AG09309 (cell line): Measurements from ENCODE around the gene REEP1.

Experiments
- DNase-seq: peaks from one replicate; pipeline ENCODE4 v3.0.0-alpha.2; 2010; ENCODE audit warnings: low read depth
- H3K4me3 ChIP-seq: 2 replicates; pipeline ENCODE4 v1.5.1; 2011; ENCODE audit warnings: mild to moderate bottlenecking, low read depth, low read length, moderate library complexity; ENCODE audit not compliant: control insufficient read depth
- CTCF ChIP-seq: IDR thresholded peaks from 2 replicates; pipeline ENCODE4 v1.5.1; 2011; ENCODE audit warnings: mild to moderate bottlenecking, low read depth, low read length, inconsistent platforms; ENCODE audit not compliant: insufficient read depth, control insufficient read depth; ENCODE audit errors: missing control alignments

The REEP1 gene

GRCh38 chr2:86286516-86286915 lies 50.9 kb downstream of the REEP1 start:
- H3K4me3 ChIP-seq, result no peak overlapping the region
- TF ChIP-seq CTCF, result no peak
- no peak for DNase-seq

GRCh38 chr2:86285981-86286380 lies 51.4 kb downstream of the REEP1 start:
- no peak for DNase-seq
- H3K4me3 ChIP-seq, result no peak overlapping the region
- TF ChIP-seq CTCF, result no peak

GRCh38 chr2:86285571-86285970 lies 51.9 kb downstream of the REEP1 start:
- no peak for TF ChIP-seq CTCF
- no peak for DNase-seq
- no peak overlapping the region for H3K4me3 ChIP-seq

- no peak overlapping the region for H3K4me3 ChIP-seq
- TF ChIP-seq CTCF, result no peak
- DNase-seq, result no peak
Measured at GRCh38 chr2:86284987-86285386, 52.4 kb downstream of the REEP1 start.

- no peak overlapping the region for H3K4me3 ChIP-seq
- DNase-seq, result no peak
- no peak for TF ChIP-seq CTCF
Measured at GRCh38 chr2:86284401-86284841, 53.0 kb downstream of the REEP1 start.

GRCh38 chr2:86283411-86284030 lies 53.9 kb downstream of the REEP1 start:
- no peak for DNase-seq
- TF ChIP-seq CTCF, result no peak
- no peak overlapping the region for H3K4me3 ChIP-seq
